NCI-H1694 treated with DMSO at 0.1 percent for 48 hours (cell line): Measurements from ENCODE around the gene SH3D19.

Source experiments
- DNase-seq: peaks from one replicate; lab custom pipeline; 2025; lab: John Stamatoyannopoulos, UW

Gene SH3D19

DNA sequence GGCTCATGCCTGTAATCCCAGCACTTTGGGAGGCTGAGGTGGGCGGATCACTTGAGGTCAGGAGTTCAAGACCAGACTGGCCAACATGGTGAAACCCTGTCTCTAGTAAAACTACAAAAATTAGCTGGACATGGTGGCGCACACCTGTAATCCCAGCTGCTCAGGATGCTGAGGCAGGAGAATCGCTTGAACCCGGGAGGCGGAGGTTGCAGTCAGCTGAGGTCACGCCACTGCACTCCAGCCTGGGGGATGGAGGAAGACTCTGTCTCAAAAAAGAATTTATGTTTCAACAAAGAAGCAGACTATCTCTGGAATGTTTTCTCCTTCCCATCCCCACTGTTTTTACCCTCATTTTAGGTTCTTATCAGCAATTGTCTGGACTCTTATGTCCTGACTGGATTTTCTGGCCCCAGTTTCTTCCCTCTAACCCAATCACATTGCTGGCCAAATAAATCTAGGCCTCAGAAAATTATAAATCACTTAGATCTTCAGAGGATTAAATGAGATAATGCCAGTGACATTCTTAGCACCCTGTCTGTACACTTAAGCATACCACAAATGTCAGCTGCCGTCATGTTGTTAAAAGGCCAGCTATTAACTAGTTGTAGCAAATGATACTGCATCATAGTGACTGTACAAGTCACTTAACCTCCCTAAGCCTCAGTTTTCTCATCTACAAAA, 93.3 kb downstream of the SH3D19 start:
- no peak for DNase-seq

DNA sequence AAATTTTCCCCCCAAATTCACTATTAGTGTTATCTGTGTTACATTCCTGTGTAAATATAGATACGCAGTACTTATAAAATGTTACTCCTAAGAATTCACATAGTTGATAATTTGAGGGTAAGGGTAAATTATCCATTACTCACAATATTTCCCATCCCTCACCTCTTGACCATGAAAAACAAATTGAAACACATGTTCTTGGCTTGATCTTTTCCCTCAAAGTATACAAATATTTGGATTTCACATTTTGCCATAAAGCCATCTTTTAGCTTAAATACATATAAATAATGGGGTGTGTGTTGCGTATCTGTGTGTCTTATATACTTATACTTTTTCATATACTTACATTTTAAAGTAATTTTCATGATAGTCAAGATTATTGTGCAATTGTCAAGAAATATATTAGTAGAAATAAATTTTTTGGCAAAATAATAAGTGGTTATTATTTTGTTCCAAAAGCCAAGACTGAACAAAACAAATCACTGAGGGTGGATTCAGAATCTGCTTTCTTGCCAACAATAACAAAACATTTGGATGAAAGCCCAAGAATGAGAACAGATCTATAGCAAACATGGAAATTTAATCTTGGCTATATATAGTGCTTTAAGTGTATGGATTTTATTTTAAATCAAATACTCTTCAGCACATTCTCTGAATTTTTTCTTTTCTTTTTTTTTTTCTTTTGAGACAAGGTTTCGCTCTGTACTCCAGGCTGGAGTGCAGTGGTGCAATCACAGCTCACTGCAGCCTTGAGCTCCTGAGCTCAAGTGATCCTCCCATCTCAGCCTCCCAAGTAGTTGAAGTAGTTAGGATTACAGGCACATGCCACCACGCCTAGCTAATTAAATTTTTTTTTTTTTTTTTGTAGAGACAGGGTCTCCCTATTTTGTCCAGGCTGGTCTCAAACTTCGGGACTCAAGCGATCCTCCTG, 97.0 kb downstream of the SH3D19 start:
- DNase-seq, result no peak

DNA sequence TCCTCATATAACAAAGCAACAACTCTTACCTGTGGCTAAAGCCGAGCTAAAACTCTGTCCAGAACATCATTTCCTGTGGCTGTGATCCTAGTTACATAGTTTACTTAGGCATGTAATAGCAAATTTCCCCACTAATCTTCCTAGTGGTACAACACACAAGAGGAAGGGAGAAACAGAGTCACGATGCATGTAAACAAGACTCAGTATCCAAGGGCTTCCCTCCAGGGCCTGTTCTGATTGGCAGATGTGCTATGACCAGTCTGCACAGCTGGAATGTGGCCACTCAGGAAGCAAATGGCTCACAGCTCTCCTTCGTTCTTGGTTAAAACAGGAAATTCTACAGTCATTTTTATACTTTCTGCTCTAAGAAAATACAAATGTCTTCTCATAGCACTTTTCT, 97.7 kb downstream of the SH3D19 start:
- no peak for DNase-seq

DNA sequence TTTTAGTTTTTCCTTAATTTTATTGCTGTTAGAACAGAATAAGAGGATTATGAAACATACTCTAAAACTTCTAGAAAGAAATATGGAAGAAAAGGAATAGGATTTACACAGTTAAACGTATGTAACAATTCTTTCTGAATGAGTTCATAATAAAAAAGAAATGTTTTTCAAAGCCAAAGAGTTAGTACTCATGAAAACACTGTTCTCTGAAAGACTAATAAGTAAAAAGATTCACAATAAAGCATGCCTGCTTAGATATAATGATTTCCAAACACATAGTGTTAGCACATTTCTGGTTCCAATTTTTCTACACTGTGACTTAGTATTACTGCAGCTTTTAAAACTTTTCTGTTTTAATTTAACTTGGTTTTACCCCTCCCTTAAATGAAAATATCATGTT, 98.2 kb downstream of the SH3D19 start:
- DNase-seq, result no peak

DNA sequence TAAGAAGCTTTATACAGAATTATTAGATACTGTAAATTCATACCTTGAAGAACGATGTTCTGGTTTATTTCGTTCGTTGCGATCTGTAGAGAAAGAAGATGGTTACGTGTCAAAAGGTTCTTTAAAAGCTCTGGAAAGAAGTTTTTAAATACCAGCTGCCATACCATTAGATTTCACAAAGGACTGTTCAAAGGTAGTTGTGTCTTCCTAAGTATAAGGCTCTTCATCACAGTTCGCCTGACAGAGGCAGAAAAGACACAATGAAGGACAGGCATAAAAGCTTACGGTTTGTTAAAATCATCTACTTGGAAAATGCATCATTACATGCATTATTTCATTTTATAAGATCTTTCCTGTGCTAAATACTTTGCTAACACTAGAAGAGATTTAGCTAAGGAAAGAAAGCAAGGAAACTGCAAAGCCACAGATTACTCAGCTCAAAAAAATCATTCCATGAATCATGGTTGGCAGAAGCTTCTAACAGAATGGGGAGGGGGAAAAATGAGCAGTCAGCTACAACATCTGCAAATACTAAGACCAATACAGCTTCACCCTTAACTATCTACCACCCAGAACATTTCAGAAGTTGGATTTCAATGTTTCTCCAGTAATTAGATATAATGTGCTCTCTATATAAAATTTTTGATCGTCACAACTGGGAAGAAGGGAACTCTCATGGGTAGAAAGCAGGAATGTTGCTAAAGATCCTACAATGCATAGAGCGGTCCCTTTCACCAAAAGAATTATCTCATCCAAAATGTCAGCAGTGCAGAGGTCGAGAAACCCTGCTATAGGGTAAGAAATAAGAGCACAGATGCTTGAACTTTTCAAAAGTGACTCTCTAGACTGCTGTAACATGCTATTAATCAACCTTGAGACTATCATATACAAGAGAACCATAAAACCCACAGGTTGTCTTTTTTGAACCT, 99.1 kb downstream of the SH3D19 start:
- DNase-seq, result no peak

DNA sequence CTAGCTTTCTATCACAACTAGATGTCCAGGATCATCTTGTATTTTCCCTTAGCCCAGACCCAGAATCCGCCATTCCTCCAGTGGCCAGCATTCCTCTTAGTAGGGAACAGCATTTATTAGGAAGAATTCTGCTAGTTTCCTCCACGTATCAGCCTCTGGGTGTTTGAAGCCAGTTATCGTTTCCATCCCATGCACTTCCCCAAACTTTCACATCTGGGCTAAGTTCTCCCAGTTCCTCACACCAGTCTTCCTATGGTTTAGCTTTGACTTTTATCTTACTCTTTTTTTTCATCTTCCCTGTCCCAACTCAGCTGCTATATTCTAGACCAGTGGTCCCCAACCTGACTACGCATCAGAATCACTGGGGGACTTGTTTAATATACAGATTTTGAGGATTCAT, 101.9 kb downstream of the SH3D19 start:
- no peak for DNase-seq

DNA sequence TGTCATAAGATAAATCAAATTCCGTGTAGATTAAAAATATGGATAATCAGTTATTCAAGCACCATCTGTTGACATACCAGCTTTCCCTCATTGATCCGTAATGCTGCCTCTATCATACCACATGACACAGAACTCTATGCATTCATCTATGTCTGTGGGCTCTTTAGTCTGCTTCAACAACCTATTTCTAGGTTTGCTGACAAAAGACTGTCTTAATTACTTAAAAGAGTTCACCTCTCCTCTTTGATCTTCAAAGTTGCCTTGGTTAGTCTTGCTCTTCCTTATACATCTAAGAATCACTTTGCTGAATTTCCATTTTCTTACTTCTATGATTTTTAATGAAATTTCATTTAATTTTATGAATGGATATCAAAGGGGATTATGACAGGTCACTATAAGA, 105.5 kb downstream of the SH3D19 start:
- no peak for DNase-seq

DNA sequence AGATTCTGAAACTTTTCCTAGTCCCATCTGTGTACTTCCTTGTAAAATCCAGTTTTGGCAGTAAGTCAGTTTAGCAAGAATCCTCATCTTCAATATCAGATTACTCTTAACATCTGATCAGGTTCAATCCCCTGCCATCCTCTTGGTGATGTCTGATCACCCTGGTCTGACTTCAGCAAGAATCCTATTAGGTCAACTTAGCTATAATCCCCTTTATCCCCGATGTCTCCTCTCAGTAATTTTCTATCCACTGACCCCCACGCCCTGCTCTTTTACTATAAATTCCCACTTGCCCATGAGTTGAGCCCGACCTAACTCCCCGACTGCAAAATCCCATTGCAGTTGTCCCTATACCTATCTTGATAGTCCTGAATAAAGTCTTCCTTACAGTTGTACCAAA, 106.3 kb downstream of the SH3D19 start:
- DNase-seq, result no peak

DNA sequence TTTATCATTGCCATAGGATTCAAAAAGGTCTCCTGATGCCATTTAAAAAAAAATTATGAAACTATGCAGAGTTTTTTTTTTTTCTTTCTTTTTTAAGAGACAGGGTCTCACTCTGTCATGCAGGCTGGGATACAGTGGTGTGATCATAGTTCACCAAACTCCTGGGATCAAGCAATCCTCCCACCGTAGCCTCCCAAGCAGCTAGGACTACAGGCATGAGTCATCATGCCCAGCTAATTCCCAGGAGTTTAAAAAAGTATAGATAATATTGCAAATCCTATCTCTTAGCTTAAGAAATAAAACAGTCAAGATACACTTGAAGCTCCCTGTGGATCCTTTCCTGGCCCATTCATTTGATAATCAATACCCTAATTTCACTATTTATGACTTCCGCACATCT, 107.1 kb downstream of the SH3D19 start:
- DNase-seq, result no peak

DNA sequence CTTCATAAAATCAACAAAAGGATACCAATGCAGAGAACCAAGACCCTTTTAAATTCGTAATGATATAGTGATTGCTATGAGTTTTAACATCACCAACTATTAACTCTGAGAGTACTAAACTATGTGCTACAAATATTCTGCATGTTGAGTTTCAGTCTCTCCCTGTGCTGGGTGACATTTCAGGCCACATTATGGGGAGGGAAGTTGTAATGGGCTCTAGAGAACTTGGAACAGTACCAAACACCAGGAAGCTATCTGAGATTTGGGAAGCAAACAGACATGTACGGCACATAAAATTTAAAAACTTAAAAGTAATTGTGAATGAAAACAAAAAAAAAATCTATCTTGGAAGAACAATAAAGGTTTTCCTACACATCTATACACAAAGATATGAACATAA, 108.1 kb downstream of the SH3D19 start:
- no peak for DNase-seq

DNA sequence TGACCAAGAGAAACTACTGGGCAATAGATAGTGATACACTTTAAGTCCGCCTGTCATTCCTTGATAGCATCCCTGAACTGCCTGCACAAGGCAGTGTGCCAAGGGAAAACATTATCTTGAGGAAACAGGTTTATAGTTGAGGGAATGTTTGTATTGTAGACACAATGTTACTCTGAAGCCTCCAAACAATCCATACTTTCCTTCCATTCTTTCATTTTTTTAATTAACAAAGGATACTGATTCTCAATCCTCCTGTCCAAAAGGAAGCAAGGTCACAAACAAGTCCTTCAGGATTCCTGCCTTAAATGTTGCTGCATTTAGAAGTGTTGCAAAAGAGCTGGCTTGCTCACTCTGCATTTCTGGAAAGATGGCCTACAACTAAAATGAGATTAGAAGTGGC, 110.1 kb downstream of the SH3D19 start:
- DNase-seq, result no peak

DNA sequence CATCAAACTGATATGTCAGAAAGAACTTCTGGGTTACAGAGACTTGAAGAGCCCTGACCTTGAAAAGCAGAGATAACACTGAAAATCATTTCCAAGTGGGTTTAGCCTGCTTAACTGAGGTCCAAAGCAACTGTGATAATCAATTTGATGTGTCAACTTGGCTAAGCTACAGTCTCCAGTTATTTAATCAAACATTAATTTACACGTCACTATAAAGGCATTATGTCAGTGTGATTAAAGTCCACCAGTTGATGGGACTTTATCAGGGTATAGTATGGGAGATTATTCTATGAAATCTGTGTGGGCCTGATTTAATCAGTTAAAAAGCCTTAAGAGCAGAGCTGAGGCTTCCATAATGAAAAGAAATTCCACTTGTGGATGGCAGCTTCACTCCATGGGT, 117.5 kb downstream of the SH3D19 start:
- no peak for DNase-seq

DNA sequence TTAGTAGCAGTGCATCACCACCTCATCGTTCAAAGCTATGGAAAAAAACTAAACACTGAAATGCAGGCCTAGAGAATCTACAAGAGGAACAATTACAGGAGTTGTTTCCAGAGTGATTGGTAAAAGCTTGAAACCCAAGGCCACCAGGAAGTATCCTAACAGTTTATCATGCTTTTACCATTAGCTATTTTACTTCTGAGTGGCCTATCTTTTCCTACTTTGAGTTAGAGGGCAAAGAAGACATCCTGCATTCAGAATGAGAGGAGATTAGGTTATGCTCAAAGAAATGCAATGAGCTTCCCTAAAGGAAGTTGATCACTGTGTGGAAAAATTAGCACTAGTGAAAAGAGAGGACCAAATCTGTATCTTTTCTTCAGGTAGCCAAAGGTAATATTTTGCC, 118.2 kb downstream of the SH3D19 start:
- DNase-seq, result no peak

DNA sequence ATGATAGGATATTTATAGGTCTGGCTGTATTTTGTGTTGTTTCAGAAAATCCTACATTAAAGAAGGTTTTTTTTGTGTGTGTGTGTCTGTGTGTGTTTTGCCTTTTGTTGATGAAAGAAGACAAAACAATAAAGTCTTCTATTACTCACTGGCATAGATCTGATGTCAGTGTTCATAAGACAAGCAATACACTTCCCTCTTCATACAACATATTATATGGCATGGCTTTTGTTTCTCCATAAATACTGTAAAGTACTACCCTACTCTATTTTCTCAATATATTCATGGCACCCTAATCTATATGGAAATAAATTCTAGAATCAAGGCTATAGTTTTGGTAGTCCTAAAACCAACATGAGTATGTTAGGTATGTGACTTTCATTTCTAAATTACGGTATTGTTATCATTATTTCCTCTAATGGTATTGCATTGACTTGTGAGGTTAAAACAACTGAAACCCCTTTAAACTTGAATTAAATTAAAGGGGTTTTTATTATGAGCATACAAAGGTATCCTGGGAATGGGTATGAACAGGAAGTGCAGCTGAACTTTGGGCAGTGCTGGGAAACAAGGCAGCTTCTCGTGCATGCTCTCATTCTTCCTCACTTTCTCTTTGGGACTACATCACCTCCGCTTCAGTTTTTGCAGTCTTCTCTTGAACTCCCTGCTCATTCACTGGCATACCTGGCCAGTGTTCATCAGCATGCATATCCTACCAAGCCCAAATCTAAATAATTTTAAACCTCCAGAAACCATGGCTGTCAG, 119.0 kb downstream of the SH3D19 start:
- DNase-seq, result no peak

DNA sequence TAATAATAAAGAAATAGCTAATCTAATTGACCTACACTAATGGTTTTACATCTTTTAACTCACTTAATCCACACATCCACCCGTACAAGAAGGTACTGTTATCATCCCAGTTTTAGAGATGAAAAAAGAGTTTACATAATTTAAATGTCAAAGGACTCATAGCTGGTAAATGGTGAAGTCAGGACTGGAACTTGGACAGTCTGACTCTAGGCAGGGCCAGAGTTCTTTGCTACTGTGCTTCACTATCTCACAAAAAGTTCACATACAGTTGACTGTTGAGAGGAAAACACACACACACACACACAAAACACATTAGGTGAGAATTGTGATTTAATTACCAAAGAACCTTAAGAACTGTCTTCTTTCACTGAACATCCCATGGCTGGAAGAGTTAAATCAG, 119.7 kb downstream of the SH3D19 start:
- no peak for DNase-seq

DNA sequence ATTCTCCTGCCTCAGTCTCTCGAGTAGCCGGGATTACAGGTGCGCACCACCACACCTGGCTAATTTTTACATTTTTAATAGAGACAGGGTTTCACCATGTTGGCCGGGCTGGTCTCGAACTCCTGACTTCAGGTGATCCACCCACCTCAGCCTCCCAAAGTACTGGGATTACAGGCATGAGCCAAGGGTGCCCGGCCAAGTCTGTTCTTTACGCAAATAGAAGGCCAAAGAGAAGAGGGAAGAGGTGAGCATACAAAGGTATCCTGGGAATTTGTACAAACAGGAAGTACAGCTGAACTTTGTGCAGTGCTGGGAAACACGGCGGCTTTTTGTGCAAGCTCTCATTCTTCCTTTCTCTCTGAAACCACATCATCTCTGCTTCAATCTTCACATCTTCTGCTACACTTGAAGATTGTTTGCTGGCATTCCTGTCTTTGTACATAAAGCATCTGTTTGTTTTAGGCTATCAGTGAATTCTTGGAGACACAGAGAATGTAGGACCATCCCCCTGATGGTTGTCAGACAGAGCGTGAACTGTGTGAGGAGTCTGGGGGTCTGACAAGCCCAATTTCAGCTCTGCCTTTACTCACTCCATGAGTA, 120.4 kb downstream of the SH3D19 start:
- no peak for DNase-seq

DNA sequence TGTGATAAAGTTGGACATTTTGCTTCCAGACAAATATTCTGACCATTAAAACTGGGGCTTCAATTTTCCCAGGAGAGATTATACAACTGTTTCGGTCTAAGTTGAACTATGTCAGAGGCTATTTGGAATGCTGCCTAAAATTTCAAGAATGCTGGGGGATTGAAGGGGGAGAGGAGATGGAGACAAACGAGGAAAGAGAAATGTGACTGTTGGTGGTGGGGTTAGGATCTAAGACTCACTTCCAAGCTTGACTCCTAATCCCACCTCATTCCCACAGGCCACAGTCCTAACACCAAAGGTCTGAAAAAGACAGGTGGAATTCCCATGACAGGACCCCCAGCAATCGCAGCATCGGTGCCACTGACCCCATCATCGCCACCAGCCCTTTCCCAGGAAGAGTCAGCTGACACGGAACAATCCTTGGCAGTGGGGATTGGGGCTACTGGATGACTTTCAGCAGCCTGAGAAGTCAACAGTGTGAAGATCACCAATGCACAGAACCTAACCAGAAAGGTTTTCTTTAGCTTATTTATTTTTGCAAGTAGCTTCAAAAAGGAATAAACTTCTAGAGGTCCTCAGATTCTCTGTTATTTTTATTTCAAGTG, 122.5 kb downstream of the SH3D19 start:
- no peak for DNase-seq

DNA sequence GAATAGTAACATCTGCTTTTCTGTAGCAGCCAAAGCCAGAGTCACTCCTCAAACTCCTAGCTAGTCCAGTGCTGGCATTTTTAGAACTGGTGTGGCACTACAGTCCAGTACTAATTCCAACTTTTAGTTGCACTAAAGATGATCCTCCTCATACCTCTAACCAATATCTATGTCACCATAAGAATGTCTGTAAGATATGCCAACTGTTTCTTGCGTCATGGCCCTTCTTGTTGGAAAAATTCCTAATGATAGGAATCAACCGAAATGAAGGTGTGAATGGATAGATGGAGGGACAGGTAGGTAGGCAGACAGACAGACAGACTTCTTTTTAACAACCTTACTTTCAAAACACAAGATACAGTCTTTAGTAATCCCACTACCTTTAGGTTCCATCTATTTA, 123.0 kb downstream of the SH3D19 start:
- DNase-seq, result no peak

DNA sequence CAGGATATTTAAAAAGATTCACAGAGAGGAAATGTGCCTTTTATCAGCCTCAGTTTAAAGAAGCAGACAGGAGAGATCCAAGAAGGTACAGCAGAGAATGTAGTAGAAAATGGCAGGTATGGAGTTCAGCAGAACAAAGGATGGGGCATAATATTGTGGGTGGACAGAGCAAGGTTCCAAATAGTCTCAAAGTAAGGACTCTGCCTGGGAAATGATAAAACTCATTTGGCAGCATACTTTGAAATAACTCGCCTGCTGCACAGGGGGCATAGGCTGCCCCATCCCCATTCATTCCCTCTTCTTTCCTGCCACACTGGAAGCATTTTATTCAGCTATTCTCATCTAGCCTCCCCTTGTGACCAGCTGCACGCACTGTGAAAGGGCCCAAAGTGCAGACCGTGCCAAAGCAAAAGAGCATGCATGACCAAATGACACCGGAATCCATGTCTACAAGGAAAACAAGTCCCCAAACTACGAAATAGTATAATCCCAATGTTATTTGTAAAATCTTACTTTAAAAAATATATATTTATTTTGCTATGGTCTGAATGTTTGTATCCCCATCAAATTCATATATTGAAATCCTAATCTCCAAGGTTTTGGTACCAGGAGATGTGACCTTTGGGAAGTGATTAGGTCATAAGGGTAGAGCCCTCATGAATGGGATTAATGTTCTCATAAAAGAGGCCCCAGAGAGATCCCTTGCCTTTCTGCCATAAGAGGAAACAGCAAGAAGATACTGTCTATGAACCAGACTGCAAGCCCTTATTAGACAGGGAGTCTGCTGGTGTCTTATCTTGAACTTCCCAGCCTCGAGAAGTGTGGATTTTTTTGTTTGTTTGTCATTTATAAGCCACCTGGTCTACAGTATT, 125.8 kb downstream of the SH3D19 start:
- no peak for DNase-seq

DNA sequence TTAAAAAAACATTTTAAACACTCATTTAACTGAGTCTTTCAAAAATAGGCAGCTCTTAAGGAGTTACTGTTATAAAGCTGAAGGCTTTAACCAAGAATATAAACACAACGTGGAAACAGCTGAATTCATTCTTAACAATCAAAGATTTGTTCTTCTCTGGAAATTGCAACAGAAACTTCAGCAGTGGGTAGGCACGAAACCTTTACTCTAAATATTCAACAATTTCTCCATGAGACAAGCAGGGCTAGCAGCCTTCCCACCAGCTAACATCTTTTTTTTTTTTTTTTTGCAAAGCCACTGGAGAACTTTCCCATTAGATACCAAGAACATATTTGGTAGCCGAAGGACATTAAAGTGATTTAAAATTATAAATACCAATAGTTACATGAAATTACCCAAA, 126.7 kb downstream of the SH3D19 start:
- no peak for DNase-seq
